ENCODE data around the gene ANAPC2.

The ANAPC2 gene

GRCh38 chr9:137227054-137227852 lies 38.9 kb upstream of the ANAPC2 start, which contains the start of gene RNF224:
Gene RNF224 (plus strand): TSS chr9:137227502. CDS start chr9:137228336, 834 bp downstream.
- peak; percentile 97 for DNase-seq (ENCODE audit: low spot score)

GRCh38 chr9:137226338-137227053 lies 38.1 kb upstream of the ANAPC2 start:
- DNase-seq (ENCODE audit: low spot score) = no peak

DNA sequence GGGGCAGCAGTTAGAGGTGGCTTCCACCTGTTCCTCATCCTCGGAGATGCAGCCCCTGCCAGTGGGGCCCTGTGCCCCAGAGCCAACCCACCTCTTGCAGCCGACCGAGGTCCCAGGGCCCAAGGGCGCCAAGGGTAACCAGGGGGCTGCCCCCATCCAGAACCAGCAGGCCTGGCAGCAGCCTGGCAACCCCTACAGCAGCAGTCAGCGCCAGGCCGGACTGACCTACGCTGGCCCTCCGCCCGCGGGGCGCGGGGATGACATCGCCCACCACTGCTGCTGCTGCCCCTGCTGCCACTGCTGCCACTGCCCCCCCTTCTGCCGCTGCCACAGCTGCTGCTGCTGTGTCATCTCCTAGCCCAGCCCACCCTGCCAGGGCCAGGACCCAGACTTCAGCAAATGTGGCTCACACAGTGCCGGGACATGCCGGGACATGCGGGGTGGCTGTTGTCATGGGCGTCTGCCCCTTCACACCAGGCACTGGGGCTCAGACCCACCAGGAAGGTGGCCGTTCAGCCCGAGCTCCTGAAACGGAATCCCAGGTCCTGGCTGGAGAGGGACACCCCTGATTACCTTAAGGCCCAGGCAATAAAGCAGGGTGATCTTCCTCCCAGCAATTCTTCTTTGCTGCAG lies 37.5 kb upstream of the ANAPC2 start:
- no peak for DNase-seq (ENCODE audit: low spot score)

DNA sequence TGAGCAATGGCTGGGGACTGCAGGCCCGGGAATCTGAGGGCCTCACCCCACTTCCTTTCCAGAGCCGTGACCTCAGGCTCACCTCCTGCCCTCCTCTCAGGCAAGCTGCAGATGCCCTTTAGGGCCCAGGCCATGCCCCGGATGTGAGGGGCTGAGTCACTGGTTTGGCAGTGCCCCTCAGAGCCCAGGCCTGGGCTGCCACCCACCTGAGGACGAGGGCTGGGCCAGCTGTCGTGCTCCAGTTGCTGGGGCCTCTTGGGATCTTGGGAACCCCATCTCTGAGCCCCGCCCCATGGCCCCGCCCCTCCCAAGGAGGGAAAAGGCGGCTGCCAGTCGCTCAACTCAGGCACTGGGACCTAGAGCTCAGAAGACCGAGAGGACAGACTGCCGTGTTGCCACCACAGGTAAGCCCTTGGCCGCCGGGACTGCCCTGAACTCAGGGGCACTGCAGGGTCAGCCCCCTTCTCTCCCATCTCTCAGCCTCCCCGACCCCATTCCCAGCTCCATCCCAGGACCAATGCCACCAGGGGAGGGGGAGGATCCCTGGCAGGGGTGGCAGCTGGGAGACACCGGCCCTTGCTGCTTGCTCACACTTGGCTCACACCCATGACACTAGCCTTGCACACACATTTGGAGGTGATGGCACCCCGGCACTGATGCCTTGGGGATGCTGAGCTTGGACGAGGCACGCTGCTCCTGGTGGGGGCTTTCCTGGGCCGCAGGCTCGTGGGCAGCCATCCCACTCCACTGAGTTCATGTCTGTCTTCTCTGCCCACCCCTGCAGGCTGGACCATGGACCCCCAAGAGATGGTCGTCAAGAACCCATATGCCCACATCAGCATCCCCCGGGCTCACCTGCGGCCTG lies 36.7 kb upstream of the ANAPC2 start, which contains the start of gene CYSRT1:
TSS of gene CYSRT1 (plus strand) at position 345 of the 865 bp plus-strand sequence. CDS start at position 793, 448 bp downstream.
- DNase-seq (ENCODE audit: low spot score) = no peak

- peak; percentile 99 for DNase-seq (ENCODE audit: low spot score)
Measured at GRCh38 chr9:137223078-137223970, 35.0 kb upstream of the ANAPC2 start.

GRCh38 chr9:137222190-137223077 lies 34.1 kb upstream of the ANAPC2 start, which contains the start of gene RNF208:
Gene RNF208 (minus strand): TSS chr9:137222240. CDS start chr9:137221212, 1,028 bp downstream.
- peak; percentile 62 for DNase-seq (ENCODE audit: low spot score)

GRCh38 chr9:137221506-137222111 lies 33.2 kb upstream of the ANAPC2 start:
- DNase-seq (ENCODE audit: low spot score) = peak; percentile 68

DNA sequence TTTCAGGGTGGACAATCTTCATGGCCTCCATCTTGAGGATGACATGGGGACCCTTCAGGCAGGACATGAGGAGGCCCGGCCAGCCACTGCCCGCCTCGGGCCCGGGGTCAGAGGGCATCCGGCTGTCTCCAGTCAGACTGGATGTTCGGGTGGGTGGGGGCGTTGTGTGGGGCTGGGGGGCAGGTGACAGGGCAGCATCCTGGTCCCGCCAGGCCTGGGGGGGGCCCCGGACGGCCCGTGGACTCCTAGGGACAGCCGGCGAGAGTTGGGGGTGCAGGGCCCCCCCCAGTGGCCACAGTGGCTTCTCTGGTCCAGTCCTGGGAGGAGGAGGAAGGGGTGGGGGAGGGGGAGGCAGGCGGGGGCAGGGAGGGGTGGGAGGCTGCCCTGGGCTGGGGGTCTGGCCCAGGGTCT lies 32.7 kb upstream of the ANAPC2 start:
- no peak for DNase-seq (ENCODE audit: low spot score)

DNA sequence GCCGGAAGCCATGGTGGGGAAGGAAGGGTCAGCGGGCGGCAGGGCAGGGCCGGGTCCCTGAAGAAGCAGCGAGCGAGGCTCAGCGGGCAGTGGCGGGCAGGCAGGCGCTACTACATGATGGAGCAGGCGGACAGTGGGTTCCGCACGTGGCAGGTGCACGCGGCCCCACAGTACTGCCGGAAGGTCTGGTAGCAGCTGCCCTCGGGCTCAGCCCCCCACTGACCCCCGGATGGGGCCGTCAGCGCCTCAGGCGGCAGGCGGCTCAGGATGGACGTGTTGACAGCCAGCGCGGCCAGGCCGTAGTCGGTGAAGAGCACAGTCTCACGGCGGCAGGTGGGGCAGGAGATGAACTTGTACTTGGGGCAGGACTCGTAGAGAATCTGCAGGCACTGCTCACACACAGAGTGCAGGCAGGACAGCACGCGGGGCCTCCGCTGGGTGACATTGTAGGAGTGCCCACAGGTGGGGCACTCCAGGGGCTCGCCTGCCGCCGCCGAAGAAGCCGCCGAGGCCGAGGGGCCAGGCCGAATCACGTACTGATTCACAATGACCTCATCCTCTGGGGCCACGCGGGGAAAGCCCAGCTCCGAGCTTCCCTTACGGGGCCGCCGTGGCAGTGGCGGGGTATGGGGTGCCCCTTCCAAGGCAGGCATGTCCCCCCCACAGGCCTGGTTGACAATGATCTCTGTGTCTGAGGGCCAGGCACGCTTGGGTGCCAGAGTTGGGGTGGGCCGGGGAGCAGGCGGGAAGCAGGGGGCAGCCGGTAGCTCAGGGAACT lies 32.1 kb upstream of the ANAPC2 start:
- no peak for DNase-seq (ENCODE audit: low spot score)

GRCh38 chr9:137219757-137220316 lies 31.5 kb upstream of the ANAPC2 start:
- DNase-seq (ENCODE audit: low spot score) = no peak

DNA sequence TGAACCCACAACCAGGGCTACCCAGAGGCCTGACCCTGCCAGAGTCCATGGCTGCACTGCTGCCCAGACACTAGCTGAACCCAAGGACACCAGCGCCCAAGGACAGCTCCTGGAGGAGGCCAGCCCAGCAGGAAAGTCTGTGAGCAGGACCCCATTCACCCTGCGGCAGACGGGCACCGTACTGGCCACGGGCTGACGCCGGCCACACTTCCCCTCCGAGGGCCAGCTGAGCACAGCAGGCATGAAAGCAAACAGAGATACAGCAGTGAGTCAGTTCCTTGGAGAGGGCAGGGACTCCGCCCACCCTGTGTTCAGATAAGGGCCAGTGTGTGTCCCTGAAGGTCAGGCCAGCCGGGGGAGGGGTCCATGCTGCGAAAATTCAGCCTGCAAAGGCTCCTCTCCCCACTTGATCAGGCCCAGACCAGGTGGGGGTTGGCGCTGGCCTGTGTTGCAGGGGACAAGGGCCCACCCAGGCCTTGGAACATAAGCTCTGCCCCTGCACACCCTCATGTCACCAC lies 30.5 kb upstream of the ANAPC2 start:
- DNase-seq (ENCODE audit: low spot score) = peak; percentile 80

DNA sequence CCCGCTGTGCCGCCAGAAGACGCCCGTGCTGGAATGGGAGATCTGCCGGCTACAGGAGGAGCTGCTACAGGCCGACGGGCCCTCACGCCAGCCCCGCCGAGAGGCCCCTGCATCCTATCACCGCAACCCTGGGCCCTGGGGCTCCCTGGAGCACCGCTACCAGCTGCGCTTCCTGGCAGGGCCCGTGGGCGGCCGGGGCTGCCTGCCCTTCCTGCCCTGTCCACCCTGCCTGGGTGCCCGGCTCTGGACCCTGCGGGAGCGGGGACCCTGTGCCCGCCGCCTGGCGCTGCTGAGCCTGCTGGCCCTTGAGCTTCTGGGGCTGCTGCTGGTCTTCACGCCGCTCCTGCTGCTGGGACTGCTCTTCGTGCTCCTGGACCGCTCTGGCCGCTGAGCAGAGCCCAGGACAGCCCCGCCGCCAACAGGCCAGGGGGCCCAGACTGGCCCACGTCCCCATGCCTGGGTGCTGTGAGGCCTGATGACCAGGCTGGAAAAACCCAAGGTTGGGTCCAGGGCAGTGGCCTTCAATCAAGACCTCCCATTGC lies 29.9 kb upstream of the ANAPC2 start:
- no peak for DNase-seq (ENCODE audit: low spot score)

- DNase-seq (ENCODE audit: low spot score) = no peak
Measured at GRCh38 chr9:137217276-137218211, 29.2 kb upstream of the ANAPC2 start.

DNA sequence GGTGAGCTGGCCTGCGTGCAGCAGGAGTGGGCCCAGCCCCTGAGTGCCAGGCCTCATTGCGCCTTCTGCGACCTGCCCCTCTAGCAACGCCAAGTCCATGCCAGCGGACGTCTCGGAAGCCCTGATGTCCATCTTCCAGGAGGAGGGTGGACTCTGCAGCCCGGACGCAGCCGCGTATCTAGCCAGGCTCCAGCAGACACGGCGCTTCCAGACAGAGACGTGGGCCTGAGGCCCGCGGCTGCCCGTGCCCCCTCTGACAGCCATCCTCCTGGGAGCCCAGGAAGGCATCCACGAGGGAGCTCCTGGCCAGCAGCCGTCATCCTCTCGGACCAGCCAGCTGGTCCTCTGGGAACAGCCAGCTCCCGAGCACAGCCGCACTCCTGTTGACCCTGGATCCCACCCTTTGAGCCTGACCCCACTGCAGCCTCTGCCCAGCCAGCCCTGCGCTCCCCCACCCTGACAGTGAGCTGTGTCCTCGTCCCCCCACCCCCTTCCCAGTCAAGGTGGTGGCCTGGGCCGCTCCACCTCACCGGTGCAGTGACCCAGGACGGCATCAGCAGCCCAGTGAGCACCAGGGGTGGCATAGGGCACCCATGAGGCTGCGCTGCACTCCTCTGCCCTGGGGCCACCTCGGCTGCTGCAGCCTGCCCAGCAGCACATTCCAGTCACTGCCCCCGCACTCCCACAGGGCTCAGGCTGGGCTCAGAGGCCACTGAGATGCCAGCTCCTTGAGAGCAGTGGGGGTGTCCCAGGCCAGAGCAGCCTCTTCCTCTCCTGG lies 28.0 kb upstream of the ANAPC2 start:
- DNase-seq (ENCODE audit: low spot score) = no peak

- no peak for DNase-seq (ENCODE audit: low spot score)
Measured at GRCh38 chr9:137215196-137215986, 27.0 kb upstream of the ANAPC2 start.

Data from HuH-7 (cell line).